Kidney epithelial cell (primary cell): ENCODE measurements around the gene EEF1A2. TPM values are rescaled to one million over a fixed set of nuclear protein-coding genes. Genes with fewer than 3 reads are reported as not detected.

Experiments
- DNase-seq: peaks from one replicate; pipeline ENCODE4 v3.0.0-alpha.2; 2010; ENCODE audit warnings: low read depth
- H3K27me3 ChIP-seq: 2 replicates; pipeline ENCODE4 v1.6.0; 2011; ENCODE audit warnings: low read length; ENCODE audit not compliant: control insufficient read depth, insufficient read depth
- H3K36me3 ChIP-seq: 2 replicates; pipeline ENCODE4 v1.5.1; 2011; ENCODE audit warnings: low read length; ENCODE audit not compliant: control insufficient read depth, insufficient read depth
- H3K4me3 ChIP-seq: 2 replicates; pipeline ENCODE4 v1.5.1; 2011; ENCODE audit warnings: low read depth, mild to moderate bottlenecking, control low read depth, low read length
- CTCF ChIP-seq: IDR thresholded peaks from 2 replicates; pipeline ENCODE4 v1.5.1; 2011; ENCODE audit warnings: mild to moderate bottlenecking, moderate library complexity, low read length, control low read depth, inconsistent platforms; ENCODE audit not compliant: insufficient read depth, poor library complexity, severe bottlenecking
- total RNA-seq: library from RNA; depleted of rRNA; stranded (reverse); fragments of >200 nt; gene quantifications from 2 replicates; pipeline ENCODE4 v1.2.3, GENCODE V29; 2015

EEF1A2 gene
- total RNA-seq, 1 donor from 2014 or later = 18.0 TPM

- no peak for TF ChIP-seq CTCF
- H3K4me3 ChIP-seq = no peak overlapping the region
- H3K27me3 ChIP-seq = peaks cover 54% of the 10 kb centered on the region
- no peak for DNase-seq
- H3K36me3 ChIP-seq = no peaks in the 10 kb centered on the region
Observed at GRCh38 chr20:63500902-63501817, 2.3 kb upstream of the EEF1A2 start.

- H3K27me3 ChIP-seq = peaks cover 51% of the 10 kb centered on the region
- DNase-seq = no peak
- no peak for TF ChIP-seq CTCF
- no peak overlapping the region for H3K4me3 ChIP-seq
- no peaks in the 10 kb centered on the region for H3K36me3 ChIP-seq
Observed at GRCh38 chr20:63500151-63500901, 1.4 kb upstream of the EEF1A2 start.

DNA sequence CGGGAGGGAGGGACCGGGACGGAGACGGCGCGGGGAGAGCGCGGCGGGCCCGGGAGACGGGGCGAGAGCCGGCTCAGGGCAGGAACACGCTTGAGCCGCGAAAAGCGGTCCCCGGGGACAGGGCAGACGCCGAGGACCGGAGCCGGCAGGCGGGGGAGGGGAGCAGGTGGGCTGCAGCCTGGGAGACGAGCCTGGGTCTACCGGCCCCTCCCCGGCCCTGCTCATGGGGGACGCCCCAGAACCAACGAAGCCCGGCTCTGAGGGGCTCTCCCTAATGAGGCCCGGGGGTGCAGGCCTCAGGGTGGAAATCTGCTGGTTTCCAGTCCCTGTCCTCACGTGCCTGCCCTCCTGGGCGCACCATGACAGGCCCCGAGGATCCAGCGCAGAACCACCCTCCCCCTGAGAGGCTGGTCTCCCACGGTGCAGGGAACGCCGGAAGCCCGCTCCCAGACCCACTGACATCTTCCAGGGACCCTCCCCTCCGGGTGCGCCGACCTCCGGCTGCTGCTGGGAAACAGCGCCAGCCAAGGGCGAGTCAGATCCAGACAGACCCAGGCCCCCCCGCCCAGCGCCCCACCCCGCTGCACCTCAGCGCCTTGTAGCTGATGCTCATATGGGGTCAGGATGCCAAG, 571 bp upstream of the EEF1A2 start:
- Histone ChIP-seq H3K27me3 (peaks cover 51% of the 10 kb centered on the region), H3K4me3 (peak overlapping the region; percentile 21), H3K36me3 (no peaks in the 10 kb centered on the region)
- DNase-seq = no peak
- no peak for TF ChIP-seq CTCF

DNA sequence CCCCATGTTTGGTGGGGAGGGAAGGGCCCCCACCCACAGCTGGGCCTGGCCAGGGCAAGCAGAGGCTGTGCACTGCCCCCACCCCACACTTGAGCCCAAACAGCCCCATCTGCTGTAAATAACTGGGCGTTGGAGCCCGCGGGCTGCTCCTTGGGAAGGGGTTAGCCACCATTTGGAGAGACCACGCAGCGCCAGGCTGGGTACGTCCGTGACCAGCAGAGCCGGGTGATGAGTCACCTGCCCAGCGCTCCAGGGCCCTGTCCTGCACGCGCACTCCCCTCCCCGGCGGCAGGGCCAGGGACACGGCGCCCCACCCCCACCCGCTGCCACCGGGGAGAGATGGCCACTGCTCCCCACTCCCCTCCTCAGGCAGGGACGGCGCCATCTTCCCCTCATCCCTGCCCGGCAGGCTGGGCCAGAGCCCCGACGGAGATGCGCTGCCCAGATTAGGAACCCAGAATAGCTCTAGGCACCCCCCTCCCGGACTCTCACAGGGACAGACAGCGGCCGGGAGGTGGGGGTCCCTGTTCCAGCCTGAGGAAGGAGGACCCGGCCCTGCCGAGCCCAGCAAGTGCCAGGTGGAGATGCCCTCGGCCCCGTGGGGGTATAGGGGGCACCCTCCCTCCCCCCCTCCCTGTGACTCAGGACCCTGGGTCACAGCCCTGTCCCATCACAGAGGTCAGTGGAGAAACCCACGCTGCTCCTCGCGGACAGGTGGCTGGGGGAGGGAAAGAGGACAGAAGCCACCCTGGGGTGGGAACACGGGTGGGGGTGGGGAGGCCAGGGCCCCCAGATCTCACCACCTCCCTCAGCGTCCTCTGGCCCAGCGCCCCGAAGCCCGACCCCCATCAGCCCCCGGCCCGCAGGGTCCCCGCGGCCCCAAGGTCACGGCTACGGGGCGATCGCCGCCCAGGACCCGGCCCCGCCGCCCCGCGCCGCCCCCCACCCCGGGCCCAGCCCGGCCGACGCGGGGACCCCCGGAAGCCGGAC, 642 bp downstream of the EEF1A2 start:
- no peak for TF ChIP-seq CTCF
- Histone ChIP-seq H3K27me3 (peaks cover 44% of the 10 kb centered on the region), H3K4me3 (peak overlapping the region; percentile 30), H3K36me3 (no peaks in the 10 kb centered on the region)
- no peak for DNase-seq

DNA sequence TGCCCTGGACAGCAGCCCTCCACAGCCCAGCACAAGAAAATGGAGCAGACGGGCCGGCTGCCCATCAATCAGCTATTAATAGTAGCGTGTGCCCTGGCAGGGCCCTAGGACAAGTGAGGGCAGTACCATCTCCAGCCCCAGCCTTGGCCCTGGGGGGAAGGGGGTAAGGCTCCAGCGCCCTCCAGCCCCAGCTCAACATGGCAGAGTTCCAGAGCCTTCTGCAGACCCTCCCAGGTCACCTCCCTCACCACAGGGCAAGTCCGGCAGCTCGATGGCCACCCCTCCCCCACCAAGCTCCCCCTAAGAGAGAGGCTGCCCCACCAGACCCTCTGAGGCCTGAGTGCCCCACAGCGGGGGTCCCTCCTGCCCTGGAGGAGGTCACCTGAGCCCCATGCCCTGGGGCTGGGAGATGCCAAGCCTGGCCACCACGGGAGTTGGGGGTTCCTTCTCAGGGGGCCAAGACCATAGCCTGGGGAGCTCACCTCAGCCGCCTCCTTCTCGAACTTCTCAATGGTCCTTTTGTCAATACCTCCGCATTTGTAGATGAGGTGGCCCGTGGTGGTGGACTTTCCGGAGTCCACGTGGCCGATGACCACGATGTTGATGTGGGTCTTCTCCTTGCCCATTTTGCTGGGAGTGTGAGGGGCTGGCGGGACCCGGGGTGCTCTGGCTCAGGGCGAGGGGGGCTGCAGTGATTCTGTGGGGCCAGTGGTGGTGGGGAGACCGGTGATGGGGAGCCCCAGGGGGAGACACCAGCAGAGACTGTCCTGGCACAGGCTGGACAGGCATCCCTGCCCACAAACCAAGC, 1.5 kb downstream of the EEF1A2 start:
- Histone ChIP-seq H3K27me3 (peaks cover 36% of the 10 kb centered on the region), H3K36me3 (no peaks in the 10 kb centered on the region), H3K4me3 (no peak overlapping the region)
- no peak for DNase-seq
- no peak for TF ChIP-seq CTCF
